Cardiac muscle cell (in vitro differentiated cells and primary cell): ENCODE measurements around the gene SSR1. TPM values are rescaled to one million over a fixed set of nuclear protein-coding genes. Genes with fewer than 3 reads are reported as not detected.
"Not testable (repeated sequence)": the region's sequence is repeated elsewhere in the genome, so short reads cannot be mapped to it uniquely, and the experiment has no call there.

ENCODE experiments used
- DNase-seq, 2 donors: peaks; one replicate each; pipeline versions ENCODE4 v3.0.0 to v3.0.0-alpha.2; 2010 to 2017; ENCODE audit warnings: low read depth in 1 of 2, low spot score in 1 of 2
- H3K27ac ChIP-seq: fragments of 200-600 bp; sonication (generic); 2 replicates; pipeline ENCODE4 v1.5.1; 2016
- H3K27me3 ChIP-seq: fragments of 200-600 bp; sonication (generic); 2 replicates; pipeline ENCODE4 v1.6.0; 2016; ENCODE audit warnings: control low read depth
- H3K36me3 ChIP-seq: fragments of 200-600 bp; sonication (generic); 2 replicates; pipeline ENCODE4 v1.5.1; 2016; ENCODE audit warnings: control low read depth
- H3K4me1 ChIP-seq: fragments of 200-600 bp; sonication (generic); 2 replicates; pipeline ENCODE4 v1.8.1; 2017; ENCODE audit warnings: low read depth, mild to moderate bottlenecking, mixed run types
- H3K4me3 ChIP-seq: fragments of 200-600 bp; sonication (generic); 2 replicates; pipeline ENCODE4 v1.5.1; 2016; ENCODE audit warnings: mild to moderate bottlenecking
- H3K9me3 ChIP-seq: fragments of 200-600 bp; sonication (generic); 2 replicates; pipeline ENCODE4 v1.5.1; 2017; ENCODE audit warnings: low read depth, mild to moderate bottlenecking, control low read depth
- polyA plus RNA-seq: library from polyadenylated mRNA; unstranded; fragments of >200 nt; fragmentation: Nextera tagmentation; extraction: Ambion mirVana; gene quantifications from 2 replicates; pipeline ENCODE4 v1.2.1, GENCODE V29; 2016
- total RNA-seq: library from RNA; depleted of rRNA; stranded (reverse); fragments of >200 nt; gene quantifications from 2 replicates; pipeline ENCODE4 v1.2.3, GENCODE V29; 2016
- TF ChIP-seq, protein P1 (sequence below): IDR thresholded peaks from 2 replicates; pipeline ENCODE4 v1.5.1; 2012; ENCODE audit warnings: low read depth, mild to moderate bottlenecking, low read length

SSR1 gene
- total RNA-seq, result 21.4 and 26.3 TPM in 2 replicates
- 52.4 and 54.5 TPM in 2 replicates for polyA plus RNA-seq

DNA sequence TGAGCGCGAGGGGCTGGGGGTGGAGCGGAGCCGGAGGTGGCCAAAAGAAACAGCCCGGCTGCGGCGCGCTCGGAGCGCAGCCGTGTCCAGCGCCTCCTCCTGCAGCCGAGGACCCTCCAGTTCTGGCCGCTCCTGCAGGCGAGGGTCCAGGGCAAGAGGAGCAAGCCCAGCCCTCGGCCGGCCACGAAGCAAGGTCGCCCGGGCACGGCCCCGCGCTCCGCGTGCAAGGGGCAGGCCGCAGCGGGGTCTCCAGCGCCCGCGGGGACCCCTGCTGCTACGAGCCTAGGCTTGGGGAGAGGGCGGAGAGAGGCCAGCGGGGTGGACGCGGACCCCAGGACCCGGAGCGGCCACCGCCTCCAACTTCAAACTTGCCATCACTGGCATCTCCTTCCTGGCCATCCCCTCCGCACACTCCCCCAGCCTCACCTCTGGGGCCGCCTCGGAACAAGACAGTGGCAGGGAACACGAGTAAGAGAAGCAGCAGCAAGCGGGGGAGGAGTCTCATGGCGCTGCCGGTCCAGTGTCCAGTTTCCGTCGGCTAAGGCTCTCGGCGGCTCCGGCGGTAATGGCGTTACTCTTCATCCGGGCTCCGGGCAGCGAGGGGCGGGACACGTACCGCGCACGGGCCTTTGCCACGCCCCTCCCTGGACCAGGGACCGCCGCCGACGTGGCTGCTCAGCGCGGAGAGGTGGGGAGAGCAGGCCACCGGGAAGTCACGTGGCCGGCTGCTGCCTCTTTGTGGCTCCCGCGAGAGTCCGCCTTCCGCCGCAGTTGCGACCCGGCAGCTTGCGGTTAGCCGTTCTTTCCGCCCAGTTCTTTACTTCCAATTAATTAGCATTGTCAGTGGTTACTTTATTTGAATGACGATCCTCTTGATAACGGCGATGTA, at the start of gene SSR1:
Gene SSR1, minus strand, starts transcription at position 584 of the 889 bp plus-strand sequence. Its CDS starts 79 bp downstream, at position 505.
- Histone ChIP-seq H3K4me3 (peak within 1 kb of the TSS; percentile 86), H3K27me3 (no peaks in the 10 kb centered on the region), H3K9me3 (no peaks in the 10 kb centered on the region), H3K4me1 (peaks cover 11% of the 10 kb centered on the region), H3K36me3 (peaks cover 8% of the 10 kb centered on the region), H3K27ac (peak within 1 kb of the TSS; percentile 84)
- DNase-seq, result peak; percentile 98 to 99
- TF ChIP-seq, protein P1, sequence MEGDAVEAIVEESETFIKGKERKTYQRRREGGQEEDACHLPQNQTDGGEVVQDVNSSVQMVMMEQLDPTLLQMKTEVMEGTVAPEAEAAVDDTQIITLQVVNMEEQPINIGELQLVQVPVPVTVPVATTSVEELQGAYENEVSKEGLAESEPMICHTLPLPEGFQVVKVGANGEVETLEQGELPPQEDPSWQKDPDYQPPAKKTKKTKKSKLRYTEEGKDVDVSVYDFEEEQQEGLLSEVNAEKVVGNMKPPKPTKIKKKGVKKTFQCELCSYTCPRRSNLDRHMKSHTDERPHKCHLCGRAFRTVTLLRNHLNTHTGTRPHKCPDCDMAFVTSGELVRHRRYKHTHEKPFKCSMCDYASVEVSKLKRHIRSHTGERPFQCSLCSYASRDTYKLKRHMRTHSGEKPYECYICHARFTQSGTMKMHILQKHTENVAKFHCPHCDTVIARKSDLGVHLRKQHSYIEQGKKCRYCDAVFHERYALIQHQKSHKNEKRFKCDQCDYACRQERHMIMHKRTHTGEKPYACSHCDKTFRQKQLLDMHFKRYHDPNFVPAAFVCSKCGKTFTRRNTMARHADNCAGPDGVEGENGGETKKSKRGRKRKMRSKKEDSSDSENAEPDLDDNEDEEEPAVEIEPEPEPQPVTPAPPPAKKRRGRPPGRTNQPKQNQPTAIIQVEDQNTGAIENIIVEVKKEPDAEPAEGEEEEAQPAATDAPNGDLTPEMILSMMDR, result no peak

DNA sequence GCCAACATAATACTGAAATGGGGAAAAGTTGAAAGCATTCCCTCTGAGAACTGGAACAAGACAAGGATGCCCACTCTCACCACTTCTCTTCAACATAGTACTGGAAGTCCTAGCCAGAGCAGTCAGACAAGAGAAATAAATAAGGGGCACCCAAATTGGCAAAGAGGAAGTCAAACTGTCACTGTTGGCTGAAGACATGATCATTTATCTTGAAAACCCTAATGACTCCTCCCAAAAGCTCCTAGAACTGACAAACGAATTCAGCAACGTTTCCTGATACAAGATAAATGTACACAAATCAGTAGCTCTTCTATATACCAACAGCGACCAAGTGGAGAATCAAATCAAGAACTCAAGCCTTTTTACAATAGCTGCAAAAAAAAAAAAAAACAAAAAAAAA, 38.9 kb upstream of the SSR1 start:
- not testable (repeated sequence) for H3K27me3 ChIP-seq

DNA sequence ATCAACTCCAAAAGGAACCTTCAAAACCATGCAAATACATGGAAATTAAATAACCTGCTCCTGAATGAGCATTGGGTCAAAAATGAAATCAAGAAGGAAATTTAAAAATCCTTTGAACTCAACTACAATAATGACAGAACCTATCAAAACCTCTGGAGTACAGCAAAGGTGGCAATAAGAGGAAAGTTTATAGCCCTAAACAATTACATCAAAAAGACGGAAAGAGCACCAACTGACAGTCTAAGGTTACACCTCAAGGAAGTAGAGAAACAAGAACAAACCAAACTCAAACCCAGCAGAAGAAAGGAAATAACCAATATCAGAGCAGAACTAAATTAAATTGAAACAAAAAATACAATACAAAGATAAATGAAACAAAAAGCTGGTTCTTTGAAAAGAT, 37.6 kb upstream of the SSR1 start:
- not testable (repeated sequence) for H3K4me1 ChIP-seq, H3K36me3 ChIP-seq, DNase-seq, H3K4me3 ChIP-seq, H3K27me3 ChIP-seq, H3K27ac ChIP-seq, H3K9me3 ChIP-seq

More for the DNA sequence above, 38.9 kb upstream of the SSR1 start:
- not testable (repeated sequence) for H3K4me1 ChIP-seq, H3K36me3 ChIP-seq, H3K4me3 ChIP-seq, DNase-seq, H3K9me3 ChIP-seq, H3K27ac ChIP-seq

DNA sequence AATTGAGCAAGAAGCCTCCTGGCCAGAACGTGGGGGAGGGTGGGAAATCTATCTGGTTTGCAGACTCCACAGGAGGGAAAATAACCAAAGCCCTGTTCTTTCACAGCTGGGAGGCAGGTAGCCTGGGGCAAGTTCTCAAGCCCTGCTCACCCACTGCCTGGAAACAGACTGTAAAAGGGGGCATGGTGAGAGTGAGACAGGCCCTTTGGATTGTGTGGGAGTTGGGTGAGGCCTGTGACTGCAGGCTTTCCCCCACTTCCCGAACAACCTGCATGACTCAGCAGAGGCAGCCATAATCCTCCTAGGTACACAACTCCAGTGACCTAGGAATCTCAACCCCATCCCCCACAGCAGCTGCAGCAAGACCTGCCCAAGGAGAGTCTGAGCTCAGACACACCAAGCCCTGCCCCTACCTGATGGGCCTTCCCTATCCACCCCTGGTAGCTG, 34.6 kb upstream of the SSR1 start:
- not testable (repeated sequence) for H3K36me3 ChIP-seq, H3K9me3 ChIP-seq, H3K4me1 ChIP-seq, H3K4me3 ChIP-seq, H3K27ac ChIP-seq, H3K27me3 ChIP-seq
- DNase-seq, result peak in 1 of 2 donors; percentile 8

DNA sequence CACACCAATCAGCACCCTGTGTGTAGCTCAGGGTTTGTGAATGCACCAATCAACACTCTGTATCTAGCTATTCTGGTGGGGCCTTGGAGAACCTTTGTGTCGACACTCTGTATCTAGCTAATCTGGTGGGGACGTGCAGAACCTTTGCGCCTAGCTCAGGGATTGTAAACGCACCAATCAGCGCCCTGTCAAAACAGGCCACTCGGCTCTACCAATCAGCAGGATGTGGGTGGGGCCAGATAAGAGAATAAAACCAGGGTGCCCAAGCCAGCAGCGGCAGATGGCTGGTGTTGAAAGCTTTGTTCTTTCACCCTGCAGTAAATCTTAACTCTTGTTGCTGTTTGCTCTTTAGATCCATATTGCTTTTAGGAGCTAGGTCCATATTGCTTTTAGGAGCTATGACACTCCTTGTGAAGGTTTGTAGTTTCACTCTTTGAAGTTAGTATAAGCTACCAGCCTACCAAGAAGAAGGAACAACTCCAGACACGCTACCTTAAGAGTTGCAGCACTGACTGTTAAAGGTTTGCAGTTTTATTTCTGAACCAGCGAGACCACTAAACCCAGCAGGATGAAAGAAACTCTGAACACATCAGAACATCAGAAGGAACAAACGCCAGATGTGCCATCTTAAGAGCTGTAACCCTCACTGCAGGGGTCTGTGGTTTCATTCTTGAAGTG, 31.9 kb upstream of the SSR1 start:
- H3K9me3 ChIP-seq, H3K4me1 ChIP-seq, H3K27ac ChIP-seq, H3K36me3 ChIP-seq, DNase-seq, H3K4me3 ChIP-seq, H3K27me3 ChIP-seq: not testable (repeated sequence)

DNA sequence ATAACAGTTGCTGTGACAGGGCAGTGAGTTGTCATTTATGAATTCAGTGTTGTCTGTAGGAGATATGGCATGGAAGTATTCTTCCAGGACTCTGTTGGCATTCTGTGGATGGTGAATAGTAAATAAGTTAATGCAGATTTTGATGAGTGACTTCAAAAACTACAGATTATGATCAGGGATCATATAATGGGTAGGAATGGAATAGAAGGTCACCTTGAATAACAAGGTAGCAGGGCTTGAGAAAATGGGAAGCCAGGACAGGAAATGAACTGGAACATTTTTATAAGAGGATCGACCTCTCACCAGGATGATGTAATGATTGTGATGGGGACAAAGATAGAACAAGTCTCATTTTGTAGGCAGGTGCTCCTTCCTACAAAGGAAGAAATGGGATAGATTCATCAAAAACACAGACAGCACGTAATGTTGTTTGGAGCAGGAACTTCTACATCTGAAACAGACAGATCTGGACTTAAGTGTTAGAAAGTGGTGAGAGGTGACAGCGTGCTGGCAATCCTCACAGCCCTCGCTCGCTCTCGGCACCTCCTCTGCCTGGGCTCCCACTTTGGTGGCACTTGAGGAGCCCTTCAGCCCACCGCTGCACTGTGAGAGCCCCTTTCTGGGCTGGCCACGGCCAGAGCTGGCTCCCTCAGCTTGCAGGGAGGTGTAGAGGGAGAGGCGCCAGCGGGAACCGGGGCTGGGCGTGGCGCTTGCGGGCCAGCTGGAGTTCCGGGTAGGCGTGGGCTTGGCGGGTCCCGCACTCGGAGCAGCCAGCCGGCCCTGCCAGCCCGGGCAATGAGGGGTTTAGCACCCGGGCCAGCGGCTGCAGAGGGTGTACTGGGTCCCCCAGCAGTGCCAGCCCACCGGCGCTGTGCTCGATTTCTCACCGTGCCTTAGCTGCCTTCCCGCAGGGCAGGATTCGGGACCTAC, 30.8 kb upstream of the SSR1 start:
- no peak overlapping the region for H3K27ac ChIP-seq
- TF ChIP-seq, protein P1, result no peak

DNA sequence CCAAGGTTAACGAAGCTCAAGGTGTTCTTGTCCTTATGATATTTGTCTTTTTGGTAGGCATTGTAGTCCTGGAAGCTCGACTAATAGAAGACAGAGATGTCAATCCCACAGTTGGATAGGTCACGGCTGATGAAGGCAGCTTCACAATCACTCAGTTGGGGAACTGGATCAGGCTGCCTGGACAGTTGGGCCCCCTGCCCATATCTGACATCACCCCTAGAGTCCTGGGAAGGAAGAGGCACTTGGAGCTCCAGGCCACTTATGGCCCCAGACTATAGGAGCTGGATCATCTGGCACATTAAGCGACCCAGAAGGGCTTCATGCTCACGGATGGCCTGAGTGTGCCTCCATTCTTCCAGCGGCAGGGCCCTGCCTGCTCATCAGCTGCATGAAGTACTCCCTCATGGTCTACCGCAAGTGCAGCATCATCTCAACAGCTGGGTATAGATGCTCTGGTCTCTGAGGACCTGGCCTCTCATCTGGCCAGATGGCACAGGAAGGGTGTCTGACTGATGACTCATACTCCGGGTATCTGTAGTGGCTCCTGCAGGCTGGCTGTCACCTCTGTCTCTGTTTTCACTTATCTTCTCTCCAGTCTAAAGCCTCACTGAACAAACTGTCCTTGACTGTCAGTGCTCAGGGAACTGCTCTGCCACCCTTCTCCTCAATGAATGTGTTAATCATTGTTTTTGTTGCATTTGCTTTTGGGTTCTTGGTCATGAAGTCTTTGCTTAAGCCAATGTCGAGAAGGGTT, 29.2 kb upstream of the SSR1 start:
- H3K9me3 ChIP-seq, result no peaks in the 10 kb centered on the region
- H3K27ac ChIP-seq, result no peak overlapping the region
- H3K36me3 ChIP-seq, result no peaks in the 10 kb centered on the region
- no peak for DNase-seq
- TF ChIP-seq, protein P1, result no peak
- H3K27me3 ChIP-seq, result no peaks in the 10 kb centered on the region
- H3K4me1 ChIP-seq, result no peaks in the 10 kb centered on the region
- H3K4me3 ChIP-seq, result no peak overlapping the region

More for the DNA sequence above, 30.8 kb upstream of the SSR1 start:
- no peak for DNase-seq
- Histone ChIP-seq H3K36me3 (no peaks in the 10 kb centered on the region), H3K9me3 (no peaks in the 10 kb centered on the region), H3K4me3 (no peak overlapping the region), H3K27me3 (no peaks in the 10 kb centered on the region), H3K4me1 (no peaks in the 10 kb centered on the region)
